GM21737 (cell line): ENCODE measurements around the gene OSBPL5.

Experiments
- ATAC-seq: cut with Tn5 transposase; IDR thresholded peaks from one replicate; pipeline ENCODE4 v1.9.1; 2021; ENCODE audit warnings: mild to moderate bottlenecking, moderate library complexity; ENCODE audit not compliant: unreplicated experiment

The OSBPL5 gene

GRCh38 chr11:3105791-3106735 is 59.0 kb downstream of the OSBPL5 start:
- no peak for ATAC-seq

GRCh38 chr11:3104961-3105790 is 59.9 kb downstream of the OSBPL5 start:
- ATAC-seq: no peak

- ATAC-seq: no peak
These were observed 60.9 kb downstream of the OSBPL5 start for GRCh38 chr11:3104051-3104714.

- ATAC-seq: no peak
These were observed 62.0 kb downstream of the OSBPL5 start for GRCh38 chr11:3103076-3103475.

GRCh38 chr11:3102641-3102921 is 62.5 kb downstream of the OSBPL5 start:
- ATAC-seq: no peak

GRCh38 chr11:3101921-3102640 is 63.0 kb downstream of the OSBPL5 start:
- ATAC-seq: no peak

GRCh38 chr11:3099178-3099577 is 65.9 kb downstream of the OSBPL5 start:
- no peak for ATAC-seq

- ATAC-seq: no peak
These were observed 68.1 kb downstream of the OSBPL5 start for GRCh38 chr11:3096909-3097530.

GRCh38 chr11:3095712-3096361 is 69.3 kb downstream of the OSBPL5 start:
- no peak for ATAC-seq

GRCh38 chr11:3094223-3094824 is 70.8 kb downstream of the OSBPL5 start:
- no peak for ATAC-seq

GRCh38 chr11:3093281-3094191 is 71.6 kb downstream of the OSBPL5 start:
- no peak for ATAC-seq

- no peak for ATAC-seq
These were observed 72.4 kb downstream of the OSBPL5 start for GRCh38 chr11:3092603-3093141.

GRCh38 chr11:3091846-3092602 is 73.1 kb downstream of the OSBPL5 start:
- ATAC-seq: no peak

- no peak for ATAC-seq
These were observed 73.8 kb downstream of the OSBPL5 start for GRCh38 chr11:3091081-3091845.

- no peak for ATAC-seq
These were observed 74.8 kb downstream of the OSBPL5 start for GRCh38 chr11:3090096-3090901.
